ENCODE data around the gene CNOT1.
"Not testable (repeated sequence)": the region's sequence is repeated elsewhere in the genome, so short reads cannot be mapped to it uniquely, and the experiment has no call there.

CNOT1 gene

GRCh38 chr16:58649707-58650106, 20.1 kb upstream of the CNOT1 start:
- Mint-ChIP-seq H3K27ac (no peak overlapping the region), H3K4me3 (no peak overlapping the region), H3K9me3 (no peaks in the 10 kb centered on the region), H3K27me3 (ENCODE audit: low read depth) (no peaks in the 10 kb centered on the region), H3K4me1 (ENCODE audit: low read depth) (no peaks in the 10 kb centered on the region), H3K36me3 (ENCODE audit: low read depth) (no peaks in the 10 kb centered on the region)

GRCh38 chr16:58647107-58647506, 17.5 kb upstream of the CNOT1 start:
- no peaks in the 10 kb centered on the region for H3K9me3 Mint-ChIP-seq
- no peaks in the 10 kb centered on the region for H3K36me3 Mint-ChIP-seq (ENCODE audit: low read depth)
- no peak overlapping the region for H3K4me3 Mint-ChIP-seq
- no peaks in the 10 kb centered on the region for H3K4me1 Mint-ChIP-seq (ENCODE audit: low read depth)
- no peaks in the 10 kb centered on the region for H3K27me3 Mint-ChIP-seq (ENCODE audit: low read depth)
- H3K27ac Mint-ChIP-seq: no peak overlapping the region

- H3K27me3 Mint-ChIP-seq (ENCODE audit: low read depth): peaks cover 3% of the 10 kb centered on the region
- no peaks in the 10 kb centered on the region for H3K36me3 Mint-ChIP-seq (ENCODE audit: low read depth)
- no peak overlapping the region for H3K4me3 Mint-ChIP-seq
- H3K27ac Mint-ChIP-seq: no peak overlapping the region
- no peaks in the 10 kb centered on the region for H3K4me1 Mint-ChIP-seq (ENCODE audit: low read depth)
- no peaks in the 10 kb centered on the region for H3K9me3 Mint-ChIP-seq
Measured at GRCh38 chr16:58644765-58645487, 15.3 kb upstream of the CNOT1 start.

- Mint-ChIP-seq H3K27me3 (ENCODE audit: low read depth) (peaks cover 9% of the 10 kb centered on the region), H3K4me1 (ENCODE audit: low read depth) (no peaks in the 10 kb centered on the region), H3K4me3 (no peak overlapping the region), H3K9me3 (no peaks in the 10 kb centered on the region), H3K36me3 (ENCODE audit: low read depth) (no peaks in the 10 kb centered on the region), H3K27ac (no peak overlapping the region)
Measured at GRCh38 chr16:58644108-58644507, 14.5 kb upstream of the CNOT1 start.

GRCh38 chr16:58640949-58641348, 11.3 kb upstream of the CNOT1 start:
- Mint-ChIP-seq H3K9me3 (no peaks in the 10 kb centered on the region), H3K27me3 (ENCODE audit: low read depth) (peaks cover 14% of the 10 kb centered on the region), H3K27ac (no peak overlapping the region), H3K4me3 (no peak overlapping the region), H3K4me1 (ENCODE audit: low read depth) (no peaks in the 10 kb centered on the region), H3K36me3 (ENCODE audit: low read depth) (no peaks in the 10 kb centered on the region)

GRCh38 chr16:58639836-58640235, 10.2 kb upstream of the CNOT1 start:
- Mint-ChIP-seq H3K27me3 (ENCODE audit: low read depth) (peaks cover 16% of the 10 kb centered on the region), H3K4me3 (no peak overlapping the region), H3K27ac (no peak overlapping the region), H3K9me3 (no peaks in the 10 kb centered on the region), H3K4me1 (ENCODE audit: low read depth) (no peaks in the 10 kb centered on the region), H3K36me3 (ENCODE audit: low read depth) (no peaks in the 10 kb centered on the region)

- Mint-ChIP-seq H3K36me3 (ENCODE audit: low read depth) (no peaks in the 10 kb centered on the region), H3K4me1 (ENCODE audit: low read depth) (no peaks in the 10 kb centered on the region), H3K4me3 (no peak overlapping the region), H3K27ac (no peak overlapping the region), H3K9me3 (no peaks in the 10 kb centered on the region), H3K27me3 (ENCODE audit: low read depth) (peaks cover 16% of the 10 kb centered on the region)
Measured at GRCh38 chr16:58639230-58639629, 9.6 kb upstream of the CNOT1 start.

- Mint-ChIP-seq H3K27ac (no peak overlapping the region), H3K4me1 (ENCODE audit: low read depth) (no peaks in the 10 kb centered on the region), H3K9me3 (no peaks in the 10 kb centered on the region), H3K36me3 (ENCODE audit: low read depth) (no peaks in the 10 kb centered on the region), H3K4me3 (no peak overlapping the region), H3K27me3 (ENCODE audit: low read depth) (peaks cover 16% of the 10 kb centered on the region)
Measured at GRCh38 chr16:58638148-58639036, 8.8 kb upstream of the CNOT1 start.

GRCh38 chr16:58637021-58637420, 7.4 kb upstream of the CNOT1 start:
- H3K4me1 Mint-ChIP-seq (ENCODE audit: low read depth); H3K4me3 Mint-ChIP-seq; H3K36me3 Mint-ChIP-seq (ENCODE audit: low read depth); H3K9me3 Mint-ChIP-seq; H3K27ac Mint-ChIP-seq: not testable (repeated sequence)
- H3K27me3 Mint-ChIP-seq (ENCODE audit: low read depth): peaks cover 16% of the 10 kb centered on the region

- Mint-ChIP-seq H3K27ac (no peak overlapping the region), H3K9me3 (no peaks in the 10 kb centered on the region), H3K27me3 (ENCODE audit: low read depth) (peaks cover 16% of the 10 kb centered on the region), H3K36me3 (ENCODE audit: low read depth) (no peaks in the 10 kb centered on the region), H3K4me3 (no peak overlapping the region), H3K4me1 (ENCODE audit: low read depth) (peaks cover 2% of the 10 kb centered on the region)
Measured at GRCh38 chr16:58636466-58636865, 6.8 kb upstream of the CNOT1 start.

- H3K4me1 Mint-ChIP-seq (ENCODE audit: low read depth): peaks cover 6% of the 10 kb centered on the region
- H3K27ac Mint-ChIP-seq: no peak overlapping the region
Measured at GRCh38 chr16:58635502-58635901, 5.9 kb upstream of the CNOT1 start.

GRCh38 chr16:58634265-58634802, 4.7 kb upstream of the CNOT1 start:
- H3K4me1 Mint-ChIP-seq (ENCODE audit: low read depth): peaks cover 8% of the 10 kb centered on the region
- no peaks in the 10 kb centered on the region for H3K9me3 Mint-ChIP-seq
- peaks cover 7% of the 10 kb centered on the region for H3K27me3 Mint-ChIP-seq (ENCODE audit: low read depth)
- H3K4me3 Mint-ChIP-seq: no peak overlapping the region
- H3K36me3 Mint-ChIP-seq (ENCODE audit: low read depth): peaks cover 3% of the 10 kb centered on the region
- no peak overlapping the region for H3K27ac Mint-ChIP-seq

More at GRCh38 chr16:58635502-58635901, 5.9 kb upstream of the CNOT1 start:
- Mint-ChIP-seq H3K36me3 (ENCODE audit: low read depth) (no peaks in the 10 kb centered on the region), H3K4me3 (no peak overlapping the region), H3K27me3 (ENCODE audit: low read depth) (peaks cover 16% of the 10 kb centered on the region), H3K9me3 (no peaks in the 10 kb centered on the region)

- peak overlapping the region; percentile 92 for H3K4me3 Mint-ChIP-seq
- H3K4me1 Mint-ChIP-seq (ENCODE audit: low read depth): peaks cover 17% of the 10 kb centered on the region
- peaks cover 16% of the 10 kb centered on the region for H3K36me3 Mint-ChIP-seq (ENCODE audit: low read depth)
Measured at GRCh38 chr16:58628845-58629732, 537 bp downstream of the CNOT1 start.

GRCh38 chr16:58624209-58624608, 5.4 kb downstream of the CNOT1 start:
- H3K4me1 Mint-ChIP-seq (ENCODE audit: low read depth): peaks cover 18% of the 10 kb centered on the region
- H3K27ac Mint-ChIP-seq: no peak overlapping the region

More at GRCh38 chr16:58628845-58629732, 537 bp downstream of the CNOT1 start:
- peak overlapping the region; percentile 99 for H3K27ac Mint-ChIP-seq
- H3K27me3 Mint-ChIP-seq (ENCODE audit: low read depth): no peaks in the 10 kb centered on the region
- H3K9me3 Mint-ChIP-seq: no peaks in the 10 kb centered on the region

More at GRCh38 chr16:58624209-58624608, 5.4 kb downstream of the CNOT1 start:
- Mint-ChIP-seq H3K27me3 (ENCODE audit: low read depth) (no peaks in the 10 kb centered on the region), H3K36me3 (ENCODE audit: low read depth) (peaks cover 33% of the 10 kb centered on the region), H3K9me3 (no peaks in the 10 kb centered on the region), H3K4me3 (no peak overlapping the region)

Data from T-helper 1 cell treated with Interleukin-12 subunit alpha and Interleukin-12 subunit beta and Interleukin-4 antibody, amounts not matched to agents 30 μg/mL and 1 μg/mL, for 36 hours (primary cell).